Measurements from ENCODE around the gene TMCC2.

TMCC2 gene

DNA sequence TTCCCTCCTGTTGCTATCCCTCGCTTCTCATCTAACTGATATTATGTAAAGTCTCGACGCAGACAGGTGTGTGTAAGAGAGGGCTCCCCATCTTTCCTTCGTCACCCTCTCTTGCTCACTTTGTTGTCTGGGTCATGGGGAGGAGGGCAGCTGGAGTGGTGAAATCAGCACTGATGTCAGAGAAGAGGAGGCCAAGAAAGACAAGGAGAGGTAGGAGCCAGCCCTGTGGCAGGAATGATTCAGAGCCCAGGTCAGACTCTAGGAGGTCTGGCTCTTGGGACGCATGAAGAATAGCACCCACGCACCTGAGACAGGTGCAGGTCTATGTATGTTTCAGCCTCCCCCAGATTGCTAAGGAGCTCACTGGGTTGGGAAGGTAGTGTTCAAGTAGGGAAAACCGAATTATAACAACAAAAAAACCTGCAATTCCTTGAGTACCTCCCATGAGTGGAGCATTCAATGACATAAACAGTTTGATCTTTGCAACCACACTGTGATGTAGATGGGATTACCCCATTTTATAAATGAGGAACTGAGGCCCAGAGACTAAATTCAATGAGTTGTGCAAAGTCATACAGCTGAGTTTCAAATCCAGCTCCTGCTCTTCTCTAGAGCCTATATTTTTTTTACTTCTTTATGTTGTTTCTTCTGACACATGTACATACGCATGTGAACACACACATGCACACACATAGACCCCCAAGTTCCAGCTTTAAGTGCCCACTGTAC, 83.4 kb downstream of the TMCC2 start:
- intact Hi-C loops (cut with DNase I): no loop called here
- no peak for DNase-seq

DNA sequence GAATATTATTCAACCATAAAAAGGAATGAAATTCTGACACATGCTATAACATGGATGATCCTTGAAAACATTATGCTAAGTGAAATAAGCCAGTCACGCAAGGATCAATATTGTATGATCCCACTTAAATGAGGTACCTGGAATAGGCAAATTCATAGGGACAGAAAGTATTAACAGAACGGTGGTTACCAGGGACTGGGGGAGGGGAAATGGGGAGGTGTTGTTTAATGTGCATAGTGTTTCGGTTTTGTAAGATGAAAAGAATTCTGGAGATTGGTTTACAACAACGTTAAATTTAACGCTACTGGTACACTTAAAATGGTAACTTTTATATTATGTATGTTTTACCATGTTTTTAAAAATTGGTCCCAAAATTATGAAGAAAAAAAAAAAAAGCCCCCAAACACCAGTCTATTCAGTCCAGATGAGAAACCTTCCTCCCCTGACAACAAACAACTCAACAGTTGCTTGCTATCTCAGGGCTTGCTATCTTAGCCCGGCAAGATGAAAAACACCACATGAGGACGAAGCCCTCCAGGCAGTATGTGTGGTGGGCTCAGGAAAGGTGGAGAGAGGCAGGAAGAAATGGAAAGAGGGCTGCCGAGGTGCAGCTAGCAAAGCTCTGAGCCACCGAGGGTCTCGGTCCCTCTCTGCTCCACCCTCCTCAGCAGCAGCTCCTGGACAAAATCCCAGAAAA, 85.3 kb downstream of the TMCC2 start:
- no peak for DNase-seq
- intact Hi-C loops (cut with DNase I): no loop called here

DNA sequence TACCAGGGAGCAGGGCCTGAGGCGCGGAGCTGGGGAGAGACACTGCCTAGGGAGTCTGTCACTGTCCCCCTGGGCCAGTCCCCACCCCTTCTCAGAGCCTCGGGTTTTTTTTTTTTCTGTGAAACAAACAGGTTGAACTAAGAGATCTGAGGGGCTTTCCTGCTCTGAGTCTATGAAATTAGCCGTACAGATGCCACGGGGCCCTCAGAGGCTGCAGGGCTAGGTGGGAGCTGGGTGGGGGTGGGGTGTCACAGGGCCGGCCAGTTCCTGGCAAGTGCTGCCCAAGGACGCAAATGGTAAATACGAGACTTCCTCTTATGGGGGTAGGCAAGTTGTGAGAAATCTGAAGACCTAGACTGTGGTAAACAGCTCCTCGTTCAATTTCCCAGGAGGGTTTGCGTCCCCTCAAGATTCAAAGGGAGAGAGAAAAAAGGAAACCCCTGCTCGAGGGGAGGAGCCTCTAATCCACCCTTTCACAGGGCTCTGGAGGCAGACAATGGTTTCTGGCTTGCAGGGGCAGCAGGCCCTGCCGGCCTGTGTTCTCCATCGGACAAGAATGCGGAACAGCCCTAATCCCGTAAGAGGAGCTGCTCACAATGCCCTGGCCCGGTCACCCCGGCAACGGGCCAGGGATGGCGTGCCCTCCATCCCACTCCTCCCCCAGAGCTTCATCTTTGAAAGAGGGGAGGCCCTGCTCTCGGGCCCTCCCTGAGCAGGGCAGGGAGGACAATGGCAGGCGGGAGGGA, 86.0 kb downstream of the TMCC2 start:
- intact Hi-C loops (cut with DNase I): no loop called here
- DNase-seq: peak in 40 of 42 donors; percentile 12 to 78 (median 54)

DNA sequence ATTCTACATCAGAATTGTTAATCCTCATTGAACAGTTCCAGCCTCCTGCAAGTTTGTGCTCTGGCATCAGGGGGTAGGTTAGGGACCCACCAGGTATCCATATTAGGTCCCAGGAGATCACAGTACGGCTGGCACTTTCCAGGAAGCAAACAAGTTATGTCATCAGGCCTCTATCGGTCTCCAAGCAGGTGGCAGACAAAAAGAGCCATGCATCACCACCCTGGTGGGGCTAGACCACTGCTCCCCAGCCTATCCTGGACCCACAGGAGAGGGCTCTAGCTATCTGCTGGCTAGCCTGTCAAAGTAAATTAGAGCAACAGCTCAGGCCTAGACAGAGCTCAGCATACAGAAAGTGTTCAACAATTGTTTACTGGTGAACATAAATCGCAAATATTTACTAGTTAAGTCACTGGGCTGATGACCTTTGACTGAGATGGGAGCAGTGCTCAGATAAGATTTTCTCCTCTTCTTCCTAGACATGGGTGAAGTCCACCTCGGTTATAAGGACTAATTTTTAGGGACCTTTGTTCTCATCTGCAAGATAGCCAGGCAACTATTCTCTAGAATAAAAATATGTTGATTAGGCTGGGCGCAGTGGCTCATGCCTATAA, 87.4 kb downstream of the TMCC2 start:
- no peak for DNase-seq
- intact Hi-C loops (cut with DNase I): no loop called here

DNA sequence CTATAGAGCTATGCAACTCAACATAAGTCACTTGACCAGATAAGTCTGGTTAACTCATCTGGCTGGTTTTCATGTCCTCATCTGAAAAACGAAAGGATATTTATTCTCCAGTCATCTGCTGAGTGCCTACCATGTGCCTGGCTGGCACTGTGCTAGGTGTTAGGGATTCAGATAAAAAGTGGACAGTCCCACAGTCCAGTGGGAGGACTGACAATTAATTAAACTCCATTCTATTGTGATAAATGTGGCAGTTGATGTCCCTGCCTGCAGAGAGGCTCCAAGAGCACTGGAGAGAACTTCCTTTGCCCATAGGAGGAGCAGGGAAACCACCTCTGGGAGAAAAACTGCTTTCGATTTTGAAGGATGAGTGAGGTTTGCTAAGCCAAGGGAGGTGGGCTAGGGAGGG, 88.4 kb downstream of the TMCC2 start:
- intact Hi-C loops (cut with DNase I): no loop called here
- no peak for DNase-seq

DNA sequence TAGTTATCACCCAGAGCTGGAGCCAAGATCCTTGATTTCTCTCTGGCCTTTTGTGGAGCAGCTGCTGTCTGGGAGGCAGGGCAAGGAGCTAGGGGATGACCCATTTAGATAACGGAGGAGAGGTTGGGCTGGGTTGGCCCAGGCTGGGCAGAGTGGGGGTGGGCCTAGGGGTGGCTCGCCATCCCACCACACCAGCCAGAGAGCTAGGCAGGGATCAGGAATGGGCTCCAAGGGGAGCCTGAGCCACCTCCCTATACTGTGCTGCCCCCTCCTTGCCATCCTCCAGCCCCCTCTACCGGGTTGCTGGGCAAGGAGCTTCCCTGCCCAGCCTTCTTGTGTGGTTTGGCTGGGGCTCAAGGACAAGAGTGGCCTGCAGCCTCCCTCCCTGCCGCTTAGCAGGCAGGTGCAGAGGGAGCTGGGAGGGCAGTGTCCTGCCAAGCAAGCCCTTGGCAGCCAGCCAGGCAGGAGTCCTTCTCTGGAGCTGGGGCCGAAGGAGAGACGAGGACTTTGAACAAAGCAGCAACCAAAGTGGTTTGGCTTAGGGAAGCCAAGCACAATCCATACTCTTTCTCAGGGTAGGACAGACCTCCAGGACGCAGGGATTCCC, 89.7 kb downstream of the TMCC2 start:
- DNase-seq: peak in 39 of 42 donors; percentile 25 to 77 (median 56)
- intact Hi-C loops (cut with DNase I): no loop called here

DNA sequence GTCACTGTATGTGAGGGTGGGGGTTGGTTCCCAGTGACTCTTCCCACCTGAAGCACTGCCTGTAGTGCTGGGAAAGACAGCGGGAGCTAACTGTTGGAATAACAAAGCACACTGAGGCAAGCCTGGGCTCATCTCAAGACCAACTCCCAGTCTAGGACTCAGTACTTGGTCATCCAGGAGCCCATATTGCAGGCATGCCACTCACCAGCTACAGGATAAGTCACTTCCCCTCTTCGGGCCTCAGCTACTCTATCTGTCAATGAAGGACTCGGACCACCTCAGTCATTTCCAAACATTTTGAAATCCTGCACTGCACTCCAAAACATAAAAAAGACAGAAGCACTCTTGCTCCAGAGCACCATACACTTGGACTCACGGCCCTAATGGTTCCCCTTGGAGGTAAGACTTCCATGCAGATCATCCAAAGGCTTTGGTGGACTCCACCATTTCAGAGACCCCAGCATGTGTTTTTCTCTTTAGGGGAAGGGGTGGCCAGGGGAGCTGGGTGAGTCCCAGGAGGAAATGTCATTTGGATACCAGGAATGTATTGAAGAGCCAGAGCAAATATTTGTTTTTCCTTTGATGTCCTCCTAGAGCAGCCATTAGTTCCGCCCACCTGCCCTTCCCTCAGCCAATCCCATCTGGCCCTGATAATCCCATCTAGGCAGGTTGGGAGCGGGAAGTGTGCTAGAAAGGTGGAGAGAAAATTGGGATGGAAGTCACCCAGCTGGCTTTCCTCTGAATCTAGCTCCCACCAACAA, 90.7 kb downstream of the TMCC2 start:
- intact Hi-C loops (cut with DNase I): no loop called here
- peak in 1 of 42 donors; percentile 32 for DNase-seq

DNA sequence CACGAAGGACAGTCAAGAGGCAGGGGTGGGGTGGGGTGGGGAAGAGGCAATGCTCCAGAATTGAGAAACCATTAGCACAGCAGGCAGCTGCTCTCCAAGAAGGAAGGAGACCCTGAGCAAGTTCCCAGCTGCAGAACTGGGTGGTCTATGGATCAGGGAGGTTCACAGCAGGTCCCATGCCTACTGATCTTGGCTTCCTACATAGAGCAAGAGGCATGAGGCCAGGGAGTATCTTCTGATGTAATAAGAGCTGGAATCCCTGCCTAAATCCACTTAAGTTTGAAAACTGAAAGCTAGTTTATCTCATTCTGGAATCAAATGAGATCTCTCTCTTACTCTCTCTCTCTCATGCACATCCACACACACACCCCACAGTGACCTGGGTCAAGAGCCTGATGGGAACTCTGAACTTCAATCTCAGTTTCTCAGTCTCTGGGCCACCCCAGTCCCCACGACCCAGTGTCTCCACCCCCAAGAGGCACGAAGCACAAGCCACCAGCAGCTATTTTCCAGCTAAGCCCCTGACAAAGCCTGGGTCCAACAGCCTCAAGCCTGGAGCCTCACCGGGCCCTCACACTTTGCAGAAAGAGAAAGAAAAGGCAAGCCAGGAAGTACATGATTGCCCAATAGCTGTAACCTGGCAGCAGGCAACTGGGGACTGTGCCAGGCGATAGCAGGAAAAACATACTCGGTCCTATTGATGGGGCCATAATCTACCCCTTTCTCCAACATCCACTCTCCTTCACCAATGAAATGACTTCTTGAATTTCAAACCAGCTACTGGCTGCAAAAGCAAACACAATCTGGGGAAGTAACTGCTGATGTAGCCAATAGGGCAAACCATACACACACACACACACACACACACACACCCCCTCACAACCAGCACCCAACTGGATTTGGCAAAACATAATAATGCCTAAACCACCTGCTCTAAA, 91.6 kb downstream of the TMCC2 start:
- peak in 9 of 42 donors; percentile 16 to 57 (median 39) for DNase-seq
- intact Hi-C loops (cut with DNase I): no loop called here

DNA sequence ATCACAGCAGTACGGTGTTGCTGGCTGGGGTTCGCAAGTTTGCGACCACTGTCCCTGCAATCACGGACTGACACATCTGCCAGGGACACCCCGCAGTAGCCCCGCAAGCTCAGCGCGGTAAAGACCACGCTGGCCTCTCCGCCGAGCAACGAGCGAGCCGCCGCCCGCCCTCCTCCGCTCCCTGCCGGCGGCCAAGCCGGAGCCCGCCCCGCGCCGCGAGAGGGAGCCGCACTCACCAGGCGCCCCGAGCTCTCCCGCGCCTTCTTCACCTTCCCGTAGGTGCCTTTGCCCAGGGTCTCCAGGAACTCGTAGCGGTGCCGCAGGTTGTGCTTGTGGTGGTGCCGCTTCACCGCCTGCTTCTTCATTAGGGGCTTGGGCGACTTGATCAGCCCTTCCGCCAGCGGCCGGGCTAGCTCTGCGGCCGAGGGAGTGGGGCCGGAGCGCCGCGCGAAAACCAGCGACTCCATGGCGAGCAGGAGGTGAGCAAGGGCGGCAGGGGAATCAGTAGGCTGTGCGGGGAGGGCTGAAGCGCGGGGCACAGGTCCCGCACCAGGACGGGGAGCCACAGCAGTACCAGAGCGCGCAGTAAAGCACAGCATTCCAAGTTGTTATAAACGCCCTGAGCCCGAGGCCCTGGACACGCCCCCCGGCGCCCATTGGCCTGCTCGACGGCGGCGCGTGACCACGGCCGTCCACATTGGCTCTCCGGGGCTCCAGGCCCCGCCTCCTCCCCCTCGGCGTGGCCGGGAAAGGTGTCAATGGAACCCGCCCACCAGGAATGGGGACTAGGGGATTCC, 93.6 kb downstream of the TMCC2 start, which contains the start of gene NUAK2:
TSS of gene NUAK2 (minus strand) at position 584 of the 797 bp plus-strand sequence. CDS start at position 467, 117 bp downstream.
- intact Hi-C loops (cut with DNase I): no loop called here
- peak; percentile 88 to 97 (median 93) for DNase-seq

DNA sequence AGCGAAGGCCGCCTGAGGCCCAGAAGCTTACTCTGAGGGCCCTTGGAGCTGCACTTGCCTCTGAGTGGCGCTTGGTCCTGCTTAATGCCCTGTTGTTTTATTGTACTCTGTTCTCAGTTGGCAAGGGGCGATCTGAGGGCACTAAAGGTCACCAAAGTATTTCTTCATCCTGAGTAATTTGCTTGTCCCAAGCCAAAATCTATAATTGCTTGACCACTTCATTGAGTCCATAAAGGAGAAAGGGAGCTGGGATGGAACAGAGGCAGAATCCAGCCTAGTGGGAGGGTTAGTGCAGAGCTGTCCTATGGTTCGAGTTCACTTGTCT, 94.2 kb downstream of the TMCC2 start:
- intact Hi-C loops (cut with DNase I): no loop called here
- DNase-seq: no peak

Data from head of caudate nucleus (tissue), 42 donors.